ENCODE results near the gene DNAAF5.
"Not testable (repeated sequence)": the region's sequence is repeated elsewhere in the genome, so short reads cannot be mapped to it uniquely, and the experiment has no call there.

Gene DNAAF5

GRCh38 chr7:782718-783449 is 56.4 kb downstream of the DNAAF5 start:
- no peak for DNase-seq (ENCODE audit: low read depth)

GRCh38 chr7:783556-784490 is 57.3 kb downstream of the DNAAF5 start:
- DNase-seq (ENCODE audit: low read depth): no peak

- DNase-seq (ENCODE audit: low read depth): no peak
Observed at GRCh38 chr7:784971-785370, 58.5 kb downstream of the DNAAF5 start.

- DNase-seq (ENCODE audit: low read depth): no peak
Observed at GRCh38 chr7:785416-785815, 58.9 kb downstream of the DNAAF5 start.

GRCh38 chr7:786472-787255 is 60.2 kb downstream of the DNAAF5 start:
- peak; percentile 62 for DNase-seq (ENCODE audit: low read depth)

GRCh38 chr7:787332-788240 is 61.1 kb downstream of the DNAAF5 start:
- DNase-seq (ENCODE audit: low read depth): no peak

GRCh38 chr7:791519-791918 is 65.0 kb downstream of the DNAAF5 start:
- DNase-seq (ENCODE audit: low read depth): no peak

- DNase-seq (ENCODE audit: low read depth): no peak
Observed at GRCh38 chr7:794207-794606, 67.7 kb downstream of the DNAAF5 start.

- DNase-seq (ENCODE audit: low read depth): no peak
Observed at GRCh38 chr7:794671-795329, 68.3 kb downstream of the DNAAF5 start.

GRCh38 chr7:796434-797169 is 70.1 kb downstream of the DNAAF5 start:
- not testable (repeated sequence) for DNase-seq (ENCODE audit: low read depth)

- DNase-seq (ENCODE audit: low read depth): no peak
Observed at GRCh38 chr7:798921-799470, 72.5 kb downstream of the DNAAF5 start.

GRCh38 chr7:800692-801091 is 74.2 kb downstream of the DNAAF5 start:
- DNase-seq (ENCODE audit: low read depth): no peak

- not testable (repeated sequence) for DNase-seq (ENCODE audit: low read depth)
Observed at GRCh38 chr7:801351-801750, 74.9 kb downstream of the DNAAF5 start.

GRCh38 chr7:801940-802381 is 75.5 kb downstream of the DNAAF5 start:
- no peak for DNase-seq (ENCODE audit: low read depth)

GRCh38 chr7:802500-803242 is 76.2 kb downstream of the DNAAF5 start:
- no peak for DNase-seq (ENCODE audit: low read depth)

GRCh38 chr7:803243-803635 is 76.7 kb downstream of the DNAAF5 start:
- no peak for DNase-seq (ENCODE audit: low read depth)

GRCh38 chr7:803796-804195 is 77.3 kb downstream of the DNAAF5 start:
- DNase-seq (ENCODE audit: low read depth): not testable (repeated sequence)

- DNase-seq (ENCODE audit: low read depth): no peak
Observed at GRCh38 chr7:805261-805660, 78.8 kb downstream of the DNAAF5 start.
